Measurements from ENCODE around the gene RRP36.

Gene RRP36, protein sequence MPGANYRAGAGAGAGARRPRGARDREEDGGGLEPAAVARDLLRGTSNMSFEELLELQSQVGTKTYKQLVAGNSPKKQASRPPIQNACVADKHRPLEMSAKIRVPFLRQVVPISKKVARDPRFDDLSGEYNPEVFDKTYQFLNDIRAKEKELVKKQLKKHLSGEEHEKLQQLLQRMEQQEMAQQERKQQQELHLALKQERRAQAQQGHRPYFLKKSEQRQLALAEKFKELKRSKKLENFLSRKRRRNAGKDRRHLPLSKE

DNA sequence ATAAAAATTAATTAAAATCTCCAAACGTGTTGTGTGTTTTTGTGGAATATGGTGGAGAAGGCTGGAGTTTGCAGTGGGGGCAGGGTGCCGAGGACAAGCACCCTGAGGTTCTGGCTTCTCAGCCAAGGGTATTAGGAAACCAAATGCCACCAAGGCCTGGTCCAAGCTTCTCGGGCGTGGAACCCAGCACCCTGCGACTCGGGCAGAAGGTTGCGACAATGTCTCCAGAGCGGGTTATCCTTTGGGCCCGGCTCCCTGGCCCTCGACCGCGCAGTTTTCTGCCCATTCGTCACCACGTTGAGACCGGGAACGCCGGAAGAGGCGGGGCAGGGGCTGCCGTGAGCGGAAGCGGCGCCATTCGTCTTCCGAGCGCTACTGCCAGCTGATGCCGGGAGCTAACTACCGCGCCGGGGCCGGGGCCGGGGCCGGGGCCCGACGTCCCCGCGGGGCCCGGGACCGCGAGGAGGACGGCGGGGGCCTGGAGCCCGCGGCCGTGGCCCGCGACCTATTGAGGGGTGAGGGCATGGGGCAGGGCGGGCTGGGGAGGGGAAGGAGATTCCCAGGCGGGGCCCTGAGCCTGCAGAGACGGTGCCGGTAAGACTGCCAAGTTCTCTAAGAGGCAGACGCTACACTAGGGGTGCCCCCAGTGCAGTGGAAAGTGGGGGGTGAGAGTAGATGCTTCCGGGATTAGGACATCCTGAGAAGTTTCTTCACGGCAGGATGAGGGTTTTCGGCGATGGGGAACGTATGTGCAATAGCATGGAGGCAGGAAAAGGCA lies at the start of gene RRP36:
Gene RRP36, plus strand, starts transcription at position 354 of the 778 bp plus-strand sequence. Its CDS starts 32 bp downstream, at position 386.
- H3K4me1 Mint-ChIP-seq (ENCODE audit: low read depth), result peaks cover 48% of the 10 kb centered on the region
- H3K4me3 Mint-ChIP-seq, result peak within 1 kb of the TSS; percentile 97
- H3K27me3 Mint-ChIP-seq, result no peaks in the 10 kb centered on the region
- intact Hi-C loops (cut with micrococcal nuclease), result loop anchor here (5.0 kb wide), 1 partner anchor 119 kb away; no protein-coding TSS in a partner anchor
- peak within 1 kb of the TSS; percentile 87 for H3K27ac Mint-ChIP-seq
- no peaks in the 10 kb centered on the region for H3K9me3 Mint-ChIP-seq
- peaks cover 84% of the 10 kb centered on the region for H3K36me3 Mint-ChIP-seq (ENCODE audit: low read depth)

DNA sequence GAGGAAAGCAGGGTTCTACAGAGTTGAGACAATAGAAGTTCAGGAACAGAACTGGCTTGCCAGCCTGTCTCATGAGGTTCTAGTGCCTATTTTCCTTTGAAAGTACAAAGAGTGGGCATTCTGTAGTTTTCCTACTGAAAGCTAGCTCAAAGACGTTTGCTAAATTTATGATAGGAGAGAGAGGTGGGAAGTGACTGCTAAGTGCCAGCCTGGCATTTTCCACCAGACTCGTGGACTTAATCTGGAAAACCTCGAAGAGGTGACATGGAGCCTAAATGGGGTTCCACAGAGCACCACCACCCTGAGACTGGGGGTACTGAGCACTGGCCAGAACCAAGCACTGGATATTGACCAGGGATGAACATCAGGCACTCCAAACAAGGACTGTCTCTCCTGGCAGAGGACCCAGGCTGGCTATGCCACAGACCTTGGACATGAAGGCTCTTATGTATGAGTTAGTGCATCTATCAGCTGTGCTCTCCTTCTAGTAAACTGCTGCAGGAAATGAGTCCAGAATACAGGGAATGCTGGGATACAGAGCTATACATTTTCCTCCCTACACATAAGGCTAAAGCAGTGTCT lies 49.6 kb upstream of the RRP36 start:
- peaks cover 40% of the 10 kb centered on the region for H3K36me3 Mint-ChIP-seq (ENCODE audit: low read depth)
- H3K9me3 Mint-ChIP-seq, result no peaks in the 10 kb centered on the region
- H3K27me3 Mint-ChIP-seq, result no peaks in the 10 kb centered on the region
- intact Hi-C loops (cut with micrococcal nuclease), result no loop called here
- no peak overlapping the region for H3K4me3 Mint-ChIP-seq
- H3K27ac Mint-ChIP-seq, result peak overlapping the region; percentile 32
- H3K4me1 Mint-ChIP-seq (ENCODE audit: low read depth), result peaks cover 33% of the 10 kb centered on the region

DNA sequence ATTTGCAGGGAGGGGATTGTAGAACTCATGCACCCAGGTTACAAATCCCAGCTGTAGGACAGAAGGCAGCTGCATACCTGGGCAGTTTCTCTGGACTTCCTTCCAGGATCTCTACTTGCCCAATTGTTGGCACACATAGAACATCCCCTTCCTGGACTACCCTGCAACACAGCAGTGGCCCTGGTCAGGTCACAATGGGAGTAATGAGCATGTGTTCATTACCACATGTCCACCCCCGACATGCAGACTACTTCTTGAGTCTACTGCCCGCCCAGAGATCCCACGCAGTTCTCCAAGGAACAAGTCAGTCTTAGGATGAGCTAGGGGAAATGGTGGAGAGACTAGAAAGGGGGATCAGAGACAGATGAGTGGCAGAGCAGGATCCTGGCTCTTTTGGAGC lies 47.5 kb upstream of the RRP36 start:
- Mint-ChIP-seq H3K36me3 (ENCODE audit: low read depth) (peaks cover 35% of the 10 kb centered on the region), H3K27me3 (no peaks in the 10 kb centered on the region), H3K4me1 (ENCODE audit: low read depth) (peaks cover 38% of the 10 kb centered on the region), H3K9me3 (no peaks in the 10 kb centered on the region), H3K27ac (no peak overlapping the region), H3K4me3 (no peak overlapping the region)
- intact Hi-C loops (cut with micrococcal nuclease), result no loop called here

DNA sequence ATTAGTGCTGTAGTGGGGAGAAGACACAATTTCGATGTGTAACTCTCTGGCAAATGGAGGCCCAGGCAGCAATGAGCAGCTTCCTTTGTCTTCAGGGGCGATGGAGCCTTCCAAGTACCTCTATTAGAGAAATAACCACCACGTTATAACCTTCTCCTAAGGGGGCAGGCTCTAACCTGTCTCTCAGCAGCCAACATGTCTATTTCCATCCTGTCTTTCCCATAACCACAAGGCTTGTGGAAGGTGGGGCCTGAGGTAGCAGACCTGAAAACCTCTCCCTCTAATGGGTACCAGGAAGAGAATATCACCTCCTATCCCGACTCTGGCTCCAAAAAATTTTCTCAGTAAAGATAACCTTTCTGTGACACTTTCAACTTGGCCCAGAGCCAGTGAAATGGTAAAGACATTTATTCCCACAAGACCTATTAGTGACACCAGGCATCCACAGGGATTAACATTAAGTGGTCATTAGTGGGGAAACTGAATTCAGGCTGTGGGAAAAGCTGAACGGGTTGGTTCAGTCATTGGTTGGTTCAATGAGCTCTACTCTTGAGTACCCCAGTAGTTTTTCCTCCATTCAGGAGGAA lies 46.4 kb upstream of the RRP36 start:
- H3K27ac Mint-ChIP-seq, result no peak overlapping the region
- no peak overlapping the region for H3K4me3 Mint-ChIP-seq
- intact Hi-C loops (cut with micrococcal nuclease), result no loop called here
- H3K36me3 Mint-ChIP-seq (ENCODE audit: low read depth), result peaks cover 29% of the 10 kb centered on the region
- no peaks in the 10 kb centered on the region for H3K9me3 Mint-ChIP-seq
- no peaks in the 10 kb centered on the region for H3K27me3 Mint-ChIP-seq
- H3K4me1 Mint-ChIP-seq (ENCODE audit: low read depth), result peaks cover 46% of the 10 kb centered on the region

DNA sequence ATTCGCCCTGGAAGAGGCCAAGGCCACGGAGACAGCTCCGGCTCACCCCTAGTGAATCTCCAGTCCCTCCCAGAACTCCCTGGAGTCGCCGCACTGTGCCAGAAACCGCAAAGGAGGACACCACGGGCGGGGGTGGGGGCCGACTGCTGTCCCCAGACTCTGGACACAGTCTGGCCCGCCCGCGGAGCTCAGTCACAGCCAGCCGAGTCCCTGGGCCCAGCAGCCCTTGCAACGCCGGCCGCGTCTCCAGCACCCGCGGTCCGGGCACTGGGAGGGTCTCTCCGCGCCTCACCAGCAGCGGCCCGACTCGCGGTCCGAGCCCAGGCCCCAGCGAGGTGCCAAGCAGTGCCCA lies 43.0 kb upstream of the RRP36 start:
- H3K27me3 Mint-ChIP-seq, result no peaks in the 10 kb centered on the region
- H3K4me3 Mint-ChIP-seq, result peak overlapping the region; percentile 92
- peak overlapping the region; percentile 97 for H3K27ac Mint-ChIP-seq
- H3K9me3 Mint-ChIP-seq, result no peaks in the 10 kb centered on the region
- H3K36me3 Mint-ChIP-seq (ENCODE audit: low read depth), result peaks cover 28% of the 10 kb centered on the region
- intact Hi-C loops (cut with micrococcal nuclease), result no loop called here
- peaks cover 39% of the 10 kb centered on the region for H3K4me1 Mint-ChIP-seq (ENCODE audit: low read depth)

DNA sequence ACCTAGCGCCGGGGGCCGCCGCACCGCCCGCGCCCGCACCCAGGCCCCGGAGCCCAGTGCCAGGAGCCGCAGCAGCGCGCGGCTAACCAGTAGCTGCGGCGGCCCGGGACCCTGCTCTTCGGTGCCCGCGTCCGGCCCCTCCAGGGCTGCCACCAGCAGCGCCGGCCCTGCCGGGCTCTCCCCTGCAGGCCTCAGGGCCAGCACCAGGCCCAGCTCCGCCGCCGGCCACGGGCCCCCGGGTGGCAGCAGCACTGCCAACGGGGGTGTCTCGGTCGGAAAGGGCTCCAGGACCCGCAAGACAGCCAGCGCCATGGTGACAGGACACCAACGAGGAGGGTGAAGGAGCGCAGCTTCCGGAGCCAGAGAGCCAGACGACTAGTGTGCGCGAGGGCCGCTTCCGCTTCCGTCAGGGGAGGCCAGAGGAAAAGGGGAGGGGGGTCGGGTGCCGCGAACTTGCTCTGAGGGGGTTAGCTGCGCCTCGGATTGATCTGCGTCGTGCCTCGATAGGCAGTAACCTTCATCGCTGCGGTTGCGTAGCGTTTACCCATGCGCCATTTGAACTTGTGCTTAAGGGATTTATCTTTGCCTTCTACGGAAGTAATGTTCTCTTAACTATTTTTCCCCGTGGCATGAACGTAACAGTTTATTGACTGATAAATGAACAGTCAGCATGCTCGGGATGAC lies 42.4 kb upstream of the RRP36 start, which contains the start of gene PEX6:
Gene PEX6, minus strand, starts transcription at position 343 of the 684 bp plus-strand sequence. Its CDS starts 31 bp downstream, at position 312.
- Mint-ChIP-seq H3K36me3 (ENCODE audit: low read depth) (peaks cover 22% of the 10 kb centered on the region), H3K27me3 (no peaks in the 10 kb centered on the region), H3K27ac (peak within 1 kb of the TSS; percentile 97), H3K4me1 (ENCODE audit: low read depth) (peaks cover 44% of the 10 kb centered on the region), H3K4me3 (peak within 1 kb of the TSS; percentile 92), H3K9me3 (no peaks in the 10 kb centered on the region)
- intact Hi-C loops (cut with micrococcal nuclease), result no loop called here

DNA sequence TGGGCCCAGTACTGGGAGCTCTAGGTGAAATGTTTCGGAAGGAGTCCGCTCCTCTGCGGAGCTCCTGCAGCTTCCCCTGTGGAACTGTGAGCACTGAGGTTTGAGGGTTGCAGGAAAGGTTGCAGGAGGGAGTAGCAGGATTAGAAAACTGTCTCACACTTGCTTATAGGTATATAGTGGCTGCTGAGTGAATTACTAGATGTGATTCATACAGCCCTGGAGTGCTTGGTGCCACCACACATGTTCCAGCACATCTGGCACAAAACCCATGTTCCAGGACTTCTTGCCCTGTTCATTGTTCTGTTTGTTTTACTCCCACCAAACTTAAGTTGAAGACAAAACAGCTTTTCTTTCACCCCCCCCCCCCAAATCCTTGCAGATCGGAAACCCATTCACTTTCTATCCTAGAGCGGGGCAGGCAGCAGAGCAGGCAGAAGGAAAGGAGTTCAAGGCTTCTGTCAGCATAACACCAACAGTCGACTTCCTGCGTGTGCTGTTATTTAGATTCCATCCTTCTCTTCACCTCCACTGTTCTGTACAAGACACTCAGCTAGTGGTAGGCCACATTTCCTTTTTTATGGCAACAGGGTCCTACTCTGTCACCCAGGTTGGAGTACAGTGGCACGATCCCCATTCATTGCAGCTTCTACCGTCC lies 41.8 kb upstream of the RRP36 start:
- peaks cover 22% of the 10 kb centered on the region for H3K36me3 Mint-ChIP-seq (ENCODE audit: low read depth)
- peak overlapping the region; percentile 92 for H3K4me3 Mint-ChIP-seq
- intact Hi-C loops (cut with micrococcal nuclease), result loop anchor here (5.0 to 10.0 kb wide), 2 partner anchors 47 to 75 kb away; partner anchors contain the start of genes CUL7, KLC4 and MRPL2
- H3K9me3 Mint-ChIP-seq, result no peaks in the 10 kb centered on the region
- H3K4me1 Mint-ChIP-seq (ENCODE audit: low read depth), result peaks cover 46% of the 10 kb centered on the region
- H3K27me3 Mint-ChIP-seq, result no peaks in the 10 kb centered on the region
- H3K27ac Mint-ChIP-seq, result peak overlapping the region; percentile 97

DNA sequence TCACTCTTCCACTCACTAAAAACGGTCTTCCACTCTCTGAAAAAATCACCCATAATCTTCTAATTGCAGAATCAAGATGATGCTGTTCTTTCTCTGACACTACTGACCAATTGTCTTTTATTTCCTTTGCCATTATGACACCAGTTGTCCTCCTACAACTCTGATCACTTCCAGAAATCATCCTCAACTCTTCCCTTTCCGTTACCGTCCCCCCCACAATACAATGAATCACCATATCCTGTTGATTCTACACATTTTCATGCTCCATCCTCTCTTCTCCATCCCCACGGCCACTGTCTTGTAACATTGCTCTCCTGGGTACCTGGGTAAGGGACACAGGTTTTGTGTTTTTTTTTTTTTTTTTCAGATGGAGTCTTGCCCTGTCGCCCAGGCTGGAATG lies 39.6 kb upstream of the RRP36 start:
- no peak overlapping the region for H3K4me3 Mint-ChIP-seq
- peaks cover 64% of the 10 kb centered on the region for H3K4me1 Mint-ChIP-seq (ENCODE audit: low read depth)
- no peaks in the 10 kb centered on the region for H3K27me3 Mint-ChIP-seq
- no peak overlapping the region for H3K27ac Mint-ChIP-seq
- no peaks in the 10 kb centered on the region for H3K9me3 Mint-ChIP-seq
- intact Hi-C loops (cut with micrococcal nuclease), result loop anchor here (5.0 to 10.0 kb wide), 2 partner anchors 50 to 73 kb away; partner anchors contain the start of genes CUL7, KLC4 and MRPL2
- H3K36me3 Mint-ChIP-seq (ENCODE audit: low read depth), result peaks cover 26% of the 10 kb centered on the region

DNA sequence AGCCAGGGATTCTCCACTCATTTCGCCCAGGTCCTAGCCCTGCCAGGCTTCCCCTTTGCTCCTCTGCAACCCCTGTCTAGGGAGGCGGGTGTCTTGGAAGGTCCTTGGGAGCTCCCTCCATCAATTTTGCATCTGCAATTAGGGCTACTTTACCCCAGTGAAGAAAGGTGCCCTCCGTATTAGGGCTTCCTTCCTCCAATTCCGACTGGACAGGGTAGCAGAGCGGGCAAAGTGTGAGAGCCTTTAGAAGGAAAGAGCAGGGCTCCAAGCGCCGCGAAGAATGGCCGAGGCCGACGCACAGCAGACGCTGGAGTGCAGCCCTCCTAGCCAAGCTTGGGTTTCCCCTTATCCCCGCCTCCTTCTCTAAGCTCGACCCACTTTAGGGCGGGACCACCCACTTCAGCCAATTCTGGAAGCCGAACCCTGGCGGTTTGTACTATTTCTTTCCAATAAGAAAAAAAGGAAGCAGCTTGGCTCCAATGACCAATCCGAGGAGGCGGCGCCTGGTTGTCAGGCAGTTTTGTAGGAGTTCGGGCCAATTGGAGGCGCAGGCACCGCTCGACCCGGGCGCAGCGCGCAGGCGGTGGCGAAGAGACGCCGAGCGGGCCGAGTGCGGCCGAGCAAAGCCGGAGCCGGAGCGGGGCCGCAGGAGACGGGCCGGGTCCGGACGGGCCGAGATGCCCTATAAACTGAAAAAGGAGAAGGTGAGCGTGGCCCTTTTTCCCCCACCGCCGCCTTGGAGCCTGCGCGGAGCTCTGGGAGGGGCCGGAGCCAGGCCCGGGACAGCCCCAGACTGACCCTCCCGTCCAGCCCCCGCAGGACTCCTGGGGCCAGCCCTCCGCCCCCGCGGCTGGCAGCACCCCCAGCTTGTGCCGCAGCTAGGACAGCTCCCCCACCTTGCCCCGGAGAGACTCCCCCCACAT lies 37.2 kb upstream of the RRP36 start, which contains the start of gene PPP2R5D:
Gene PPP2R5D, plus strand, starts transcription at position 570 of the 923 bp plus-strand sequence. Its CDS starts 108 bp downstream, at position 678.
- H3K4me1 Mint-ChIP-seq (ENCODE audit: low read depth), result peaks cover 70% of the 10 kb centered on the region
- peaks cover 25% of the 10 kb centered on the region for H3K36me3 Mint-ChIP-seq (ENCODE audit: low read depth)
- H3K27ac Mint-ChIP-seq, result peak within 1 kb of the TSS; percentile 80
- H3K9me3 Mint-ChIP-seq, result no peaks in the 10 kb centered on the region
- H3K27me3 Mint-ChIP-seq, result no peaks in the 10 kb centered on the region
- intact Hi-C loops (cut with micrococcal nuclease), result loop anchor here (2.0 to 10.0 kb wide), 3 partner anchors 31 to 71 kb away; partner anchors contain the start of genes CUL7, KLC4, KLHDC3 and MRPL2
- H3K4me3 Mint-ChIP-seq, result peak within 1 kb of the TSS; percentile 80

DNA sequence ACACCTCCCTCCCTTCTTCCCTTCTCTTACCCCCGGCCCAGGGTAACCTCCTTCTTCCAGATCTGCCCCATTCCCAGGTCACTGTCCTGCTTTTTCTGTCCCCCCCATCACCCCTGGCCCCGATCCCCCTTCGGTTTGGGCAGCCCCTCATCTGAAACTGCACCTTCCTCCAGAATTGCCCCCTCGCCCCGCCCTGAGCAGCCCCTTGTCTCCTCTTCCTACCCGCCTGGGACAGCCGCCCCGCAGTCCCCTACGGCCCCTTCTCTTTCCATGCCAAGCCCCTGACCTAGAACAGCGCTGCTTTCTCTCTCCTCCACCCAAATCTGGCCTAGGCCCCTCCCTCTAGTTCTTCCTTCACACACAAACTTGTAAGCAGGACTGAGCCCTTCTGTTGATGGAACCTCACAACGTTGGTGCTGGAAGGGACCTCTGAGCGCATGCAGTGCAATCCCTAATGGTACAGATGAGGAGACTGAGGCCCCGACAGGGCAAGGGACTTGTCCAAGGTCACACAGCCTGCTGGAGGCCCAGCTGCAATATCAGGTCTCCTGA lies 36.4 kb upstream of the RRP36 start:
- no peaks in the 10 kb centered on the region for H3K27me3 Mint-ChIP-seq
- peak overlapping the region; percentile 80 for H3K27ac Mint-ChIP-seq
- peaks cover 66% of the 10 kb centered on the region for H3K4me1 Mint-ChIP-seq (ENCODE audit: low read depth)
- intact Hi-C loops (cut with micrococcal nuclease), result loop anchor here (2.0 to 10.0 kb wide), 3 partner anchors 30 to 70 kb away; partner anchors contain the start of genes CUL7, KLC4, KLHDC3 and MRPL2
- peaks cover 32% of the 10 kb centered on the region for H3K36me3 Mint-ChIP-seq (ENCODE audit: low read depth)
- no peaks in the 10 kb centered on the region for H3K9me3 Mint-ChIP-seq
- H3K4me3 Mint-ChIP-seq, result peak overlapping the region; percentile 80

DNA sequence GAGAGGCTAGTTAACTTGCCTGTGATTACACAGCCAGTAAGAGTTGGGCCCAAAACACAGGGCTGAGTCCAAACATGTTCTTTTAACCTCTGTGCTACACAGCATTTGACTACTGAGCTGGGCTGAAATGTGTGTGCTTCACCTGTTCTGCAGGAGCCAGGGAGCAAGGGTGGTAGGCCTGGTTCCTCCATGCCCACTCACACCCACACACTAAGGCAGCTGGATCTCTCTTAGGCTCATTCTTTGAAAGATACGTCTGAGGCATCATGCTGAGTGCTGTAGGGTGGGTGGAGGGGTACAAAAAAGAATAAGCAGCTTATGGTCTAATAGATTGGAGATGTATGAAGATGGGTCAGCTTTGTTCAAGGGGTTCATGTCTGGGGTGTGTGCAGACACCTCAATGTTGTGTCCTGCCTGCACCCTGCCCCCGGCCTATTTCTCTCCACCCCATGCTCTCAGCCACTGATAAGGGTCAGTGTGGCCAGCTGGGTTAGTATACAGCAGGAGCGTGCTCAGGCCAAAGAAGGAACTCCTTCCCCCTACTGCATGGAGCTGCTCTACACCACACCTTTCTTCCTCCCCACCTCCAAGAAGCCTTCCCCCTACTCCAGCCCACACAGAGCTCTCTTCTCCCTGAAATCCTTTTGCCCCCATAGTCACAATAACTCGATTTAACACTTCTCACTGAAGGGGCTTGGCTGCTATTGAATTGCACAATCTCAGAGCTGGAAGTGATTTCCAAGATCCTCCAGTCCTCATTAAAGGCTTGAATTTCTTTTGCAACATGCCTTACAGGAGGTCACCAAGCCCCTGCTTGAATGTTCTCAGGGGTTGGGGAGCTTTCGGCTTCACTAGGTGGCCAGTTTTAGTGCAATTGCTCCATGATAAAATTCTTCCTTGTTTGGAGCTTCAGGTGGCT lies 33.6 kb upstream of the RRP36 start:
- Mint-ChIP-seq H3K27ac (no peak overlapping the region), H3K9me3 (no peaks in the 10 kb centered on the region), H3K27me3 (no peaks in the 10 kb centered on the region), H3K4me1 (ENCODE audit: low read depth) (peaks cover 56% of the 10 kb centered on the region), H3K4me3 (no peak overlapping the region), H3K36me3 (ENCODE audit: low read depth) (peaks cover 60% of the 10 kb centered on the region)
- intact Hi-C loops (cut with micrococcal nuclease), result loop anchor here (10.0 kb wide), 1 partner anchor 67 kb away; the partner anchor contains the start of genes CUL7, KLC4 and MRPL2
